HG03280 (cell line): ENCODE data around the gene DCAF4.
"Not testable (repeated sequence)": the region's sequence is repeated elsewhere in the genome, so short reads cannot be mapped to it uniquely, and the experiment has no call there.

Source experiments
- ATAC-seq: cut with Tn5 transposase; IDR thresholded peaks from one replicate; pipeline ENCODE4 v1.9.1; 2021; ENCODE audit warnings: mild to moderate bottlenecking, moderate library complexity; ENCODE audit not compliant: unreplicated experiment

Gene DCAF4

GRCh38 chr14:72966038-72966437 is 39.8 kb downstream of the DCAF4 start:
- no peak for ATAC-seq

- no peak for ATAC-seq
These were observed 42.1 kb downstream of the DCAF4 start for GRCh38 chr14:72968316-72968715.

- ATAC-seq = no peak
These were observed 43.9 kb downstream of the DCAF4 start for GRCh38 chr14:72970058-72970630.

- ATAC-seq = no peak
These were observed 44.7 kb downstream of the DCAF4 start for GRCh38 chr14:72970824-72971434.

- no peak for ATAC-seq
These were observed 48.4 kb downstream of the DCAF4 start for GRCh38 chr14:72974661-72975060.

- no peak for ATAC-seq
These were observed 49.5 kb downstream of the DCAF4 start for GRCh38 chr14:72975770-72976169.

- no peak for ATAC-seq
These were observed 52.6 kb downstream of the DCAF4 start for GRCh38 chr14:72978856-72979255.

- ATAC-seq = no peak
These were observed 54.6 kb downstream of the DCAF4 start for GRCh38 chr14:72980863-72981262.

GRCh38 chr14:72982146-72982708 is 56.0 kb downstream of the DCAF4 start:
- no peak for ATAC-seq

GRCh38 chr14:72986214-72986613 is 60.0 kb downstream of the DCAF4 start:
- ATAC-seq = no peak

GRCh38 chr14:72986857-72987256 is 60.6 kb downstream of the DCAF4 start:
- no peak for ATAC-seq

GRCh38 chr14:72990171-72990570 is 63.9 kb downstream of the DCAF4 start:
- no peak for ATAC-seq

- ATAC-seq = no peak
These were observed 70.7 kb downstream of the DCAF4 start for GRCh38 chr14:72996916-72997315.

GRCh38 chr14:72998252-72998903 is 72.1 kb downstream of the DCAF4 start:
- ATAC-seq = no peak

- no peak for ATAC-seq
These were observed 73.1 kb downstream of the DCAF4 start for GRCh38 chr14:72999316-72999715.

GRCh38 chr14:73000073-73000472 is 73.8 kb downstream of the DCAF4 start:
- ATAC-seq = no peak

GRCh38 chr14:73003681-73004080 is 77.4 kb downstream of the DCAF4 start:
- ATAC-seq = no peak

- ATAC-seq = not testable (repeated sequence)
These were observed 78.4 kb downstream of the DCAF4 start for GRCh38 chr14:73004641-73005040.

GRCh38 chr14:73007835-73008234 is 81.6 kb downstream of the DCAF4 start:
- no peak for ATAC-seq

GRCh38 chr14:73008501-73008900 is 82.2 kb downstream of the DCAF4 start:
- no peak for ATAC-seq
